ENCODE measurements around the gene ANKMY1. TPM values are rescaled to one million over a fixed set of nuclear protein-coding genes. Genes with fewer than 3 reads are reported as not detected.
A peak's percentile ranks its signal among the peaks of the same experiment; 100 is the strongest.
"Not testable (repeated sequence)": the region's sequence is repeated elsewhere in the genome, so short reads cannot be mapped to it uniquely, and the experiment has no call there.

The ANKMY1 gene
- total and polyA plus RNA-seq, 3 experiments from 2014 or later = 15.8 to 27.9 (median 22.4) TPM

DNA sequence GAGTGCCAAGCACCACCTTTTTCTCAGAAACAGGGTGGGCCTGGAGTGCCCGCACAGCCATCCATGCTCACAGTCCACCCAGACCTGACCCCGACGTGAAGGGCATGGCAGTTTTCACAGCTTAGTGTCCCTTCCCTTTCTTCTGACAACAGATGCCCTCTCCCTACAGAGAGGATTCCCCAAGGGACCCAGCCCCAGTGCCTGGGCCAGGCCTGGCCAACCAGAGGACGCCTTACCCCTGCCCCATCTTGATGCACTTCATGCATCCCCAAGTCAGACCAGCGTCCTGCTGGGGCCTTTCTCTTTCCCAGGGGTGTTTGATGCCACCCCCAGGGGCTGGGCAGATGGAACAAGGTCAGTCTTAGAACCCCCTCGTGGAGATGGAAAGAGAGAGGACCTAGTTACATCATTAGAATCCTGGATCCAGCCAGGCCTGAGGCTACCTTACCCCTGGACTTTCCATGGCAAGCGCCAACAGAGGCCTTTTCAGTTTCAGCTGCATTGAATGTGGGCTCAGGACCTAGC, 3.8 kb downstream of the ANKMY1 start:
- POLR2A ChIA-PET = no interaction called here
- Histone ChIP-seq H3K27me3 (ENCODE audit: insufficient read depth, low read length, poor library complexity, severe bottlenecking) (no peaks in the 10 kb centered on the region), H3K9me3 (ENCODE audit: low read length) (no peaks in the 10 kb centered on the region), H3K36me3 (ENCODE audit: insufficient read depth, low read length) (peaks cover 14% of the 10 kb centered on the region), H3K27ac (ENCODE audit: low read depth, low read length) (no peak overlapping the region), H3K4me3 (ENCODE audit: low read length) (no peak overlapping the region), H3K4me1 (ENCODE audit: insufficient read depth, low read length) (peaks cover 19% of the 10 kb centered on the region)
- no peak overlapping the region for H3K27ac Mint-ChIP-seq
- no peak overlapping the region for H3K4me3 Mint-ChIP-seq
- H3K36me3 Mint-ChIP-seq = peaks cover 7 to 57% (median 12%) of the 10 kb centered on the region in 3 donors
- H3K4me1 Mint-ChIP-seq = peaks cover 22 to 45% (median 28%) of the 10 kb centered on the region in 3 donors
- H3K27me3 Mint-ChIP-seq = no peaks in the 10 kb centered on the region
- CTCF ChIA-PET = interaction anchor here (2.8 to 4.6 kb wide), 3 partner anchors 26 to 40 kb away, joined by 12 to 26 read pairs (median 22); partner anchors contain the start of gene CAPN10
- H3K9me3 Mint-ChIP-seq = no peaks in the 10 kb centered on the region
- no peak for DNase-seq

DNA sequence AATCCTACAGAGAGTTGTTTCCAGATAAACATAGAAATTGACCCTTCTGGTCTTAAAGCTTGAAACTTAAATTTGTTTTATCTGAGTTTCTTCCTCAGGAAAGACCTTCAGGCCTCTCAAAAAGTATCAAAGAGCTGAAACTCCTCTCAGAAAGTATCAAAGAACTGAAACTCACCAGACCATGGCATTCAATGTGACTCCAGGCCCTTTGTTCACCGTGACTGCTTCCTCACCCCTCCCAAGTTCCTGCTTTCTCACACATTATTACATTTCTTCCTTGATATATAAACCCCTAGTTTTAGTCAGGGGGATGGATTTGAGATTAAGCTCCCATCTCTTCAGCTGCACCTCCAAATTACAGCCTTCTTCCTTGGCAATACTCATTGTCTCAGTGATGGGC, 6.0 kb downstream of the ANKMY1 start:
- H3K27ac Mint-ChIP-seq = peak overlapping the region in 2 of 8 donors; percentile 17 to 32
- H3K4me3 Mint-ChIP-seq = no peak overlapping the region
- Histone ChIP-seq H3K4me1 (ENCODE audit: insufficient read depth, low read length) (peaks cover under 1% of the 10 kb centered on the region), H3K27ac (ENCODE audit: low read depth, low read length) (no peak overlapping the region), H3K27me3 (ENCODE audit: insufficient read depth, low read length, poor library complexity, severe bottlenecking) (no peaks in the 10 kb centered on the region), H3K9me3 (ENCODE audit: low read length) (no peaks in the 10 kb centered on the region), H3K4me3 (ENCODE audit: low read length) (no peak overlapping the region), H3K36me3 (ENCODE audit: insufficient read depth, low read length) (peaks cover 14% of the 10 kb centered on the region)
- CTCF ChIA-PET = interaction anchor here (0.9 to 1.7 kb wide), 2 partner anchors 14 to 38 kb away, joined by 3 to 6 read pairs; no protein-coding TSS in a partner anchor
- DNase-seq = no peak
- H3K9me3 Mint-ChIP-seq = no peaks in the 10 kb centered on the region
- peaks cover 13 to 31% (median 19%) of the 10 kb centered on the region in 3 donors for H3K4me1 Mint-ChIP-seq
- H3K27me3 Mint-ChIP-seq = no peaks in the 10 kb centered on the region
- POLR2A ChIA-PET = interaction anchor here (1.0 kb wide), 1 partner anchor 14 kb away, joined by 3 read pairs; no protein-coding TSS in a partner anchor
- H3K36me3 Mint-ChIP-seq = peaks cover 7 to 53% (median 14%) of the 10 kb centered on the region in 3 donors

DNA sequence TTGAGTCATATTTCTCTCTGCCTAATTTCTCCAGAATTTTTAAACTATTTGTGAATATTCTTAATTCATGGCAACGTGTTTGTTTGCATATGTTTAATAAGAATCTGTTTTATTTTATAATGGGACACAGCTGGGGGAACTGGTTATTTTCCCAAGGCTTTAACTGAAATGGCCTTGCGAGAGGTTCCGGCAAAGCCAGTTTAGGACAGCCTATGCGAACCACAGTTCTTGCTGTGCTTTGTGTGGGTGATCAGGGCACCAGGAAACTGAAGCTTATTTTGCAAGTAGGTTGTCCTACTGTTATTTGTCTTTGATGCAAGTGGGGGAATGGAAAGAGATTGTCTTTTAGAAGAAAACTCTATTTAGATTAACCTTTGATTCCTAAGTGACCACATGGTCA, 6.5 kb downstream of the ANKMY1 start:
- Histone ChIP-seq H3K27me3 (ENCODE audit: insufficient read depth, low read length, poor library complexity, severe bottlenecking) (no peaks in the 10 kb centered on the region), H3K27ac (ENCODE audit: low read depth, low read length) (no peak overlapping the region), H3K4me3 (ENCODE audit: low read length) (no peak overlapping the region), H3K9me3 (ENCODE audit: low read length) (no peaks in the 10 kb centered on the region), H3K36me3 (ENCODE audit: insufficient read depth, low read length) (peaks cover 14% of the 10 kb centered on the region), H3K4me1 (ENCODE audit: insufficient read depth, low read length) (no peaks in the 10 kb centered on the region)
- Mint-ChIP-seq H3K27me3 (no peaks in the 10 kb centered on the region), H3K4me3 (no peak overlapping the region), H3K27ac (peak overlapping the region in 1 of 8 donors; percentile 21), H3K36me3 (peaks cover 7 to 50% (median 14%) of the 10 kb centered on the region in 3 donors), H3K4me1 (peaks cover 7 to 26% (median 14%) of the 10 kb centered on the region in 3 donors), H3K9me3 (no peaks in the 10 kb centered on the region)
- no peak for DNase-seq
- CTCF ChIA-PET = interaction anchor here (0.9 to 1.7 kb wide), 4 partner anchors 15 to 37 kb away, joined by 3 to 6 read pairs (median 5); no protein-coding TSS in a partner anchor
- POLR2A ChIA-PET = interaction anchor here (0.7 to 1.0 kb wide), 2 partner anchors 15 to 70 kb away, joined by 3 to 4 read pairs; no protein-coding TSS in a partner anchor

DNA sequence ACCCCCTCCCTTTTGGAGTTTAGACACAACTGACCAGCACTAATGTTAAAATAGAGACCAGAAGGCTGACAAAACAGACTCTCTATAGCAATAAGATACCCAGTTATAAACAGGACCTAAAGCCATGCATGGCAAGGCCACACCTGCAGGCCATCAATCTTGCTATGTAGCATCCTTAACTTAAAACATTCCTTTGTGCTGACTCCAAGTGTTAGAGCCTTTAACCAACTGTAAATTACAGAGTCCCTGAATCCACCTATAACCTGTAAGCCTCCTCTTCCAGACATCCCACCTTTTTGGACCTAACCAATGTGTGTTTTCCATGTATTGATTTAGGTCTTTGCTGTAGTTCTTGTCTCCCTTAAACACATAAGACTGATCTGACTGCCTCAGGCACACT, 17.9 kb downstream of the ANKMY1 start:
- CTCF ChIA-PET = interaction anchor here (1.0 kb wide), 1 partner anchor 26 kb away, joined by 4 read pairs; no protein-coding TSS in a partner anchor
- H3K27me3 Mint-ChIP-seq = no peaks in the 10 kb centered on the region
- H3K36me3 Mint-ChIP-seq = peaks cover 16 to 68% (median 27%) of the 10 kb centered on the region in 3 donors
- DNase-seq = no peak
- POLR2A ChIA-PET = no interaction called here
- H3K4me1 Mint-ChIP-seq = peaks cover 22 to 42% (median 35%) of the 10 kb centered on the region in 3 donors
- no peaks in the 10 kb centered on the region for H3K27me3 ChIP-seq (ENCODE audit: insufficient read depth, low read length, poor library complexity, severe bottlenecking)
- no peak overlapping the region for H3K4me3 ChIP-seq (ENCODE audit: low read length)
- H3K9me3 ChIP-seq (ENCODE audit: low read length) = no peaks in the 10 kb centered on the region
- H3K9me3 Mint-ChIP-seq = no peaks in the 10 kb centered on the region
- no peaks in the 10 kb centered on the region for H3K4me1 ChIP-seq (ENCODE audit: insufficient read depth, low read length)
- peaks cover 12% of the 10 kb centered on the region for H3K36me3 ChIP-seq (ENCODE audit: insufficient read depth, low read length)
- no peak overlapping the region for H3K4me3 Mint-ChIP-seq
- no peak overlapping the region for H3K27ac ChIP-seq (ENCODE audit: low read depth, low read length)
- peak overlapping the region in 2 of 8 donors; percentile 6 to 50 for H3K27ac Mint-ChIP-seq

DNA sequence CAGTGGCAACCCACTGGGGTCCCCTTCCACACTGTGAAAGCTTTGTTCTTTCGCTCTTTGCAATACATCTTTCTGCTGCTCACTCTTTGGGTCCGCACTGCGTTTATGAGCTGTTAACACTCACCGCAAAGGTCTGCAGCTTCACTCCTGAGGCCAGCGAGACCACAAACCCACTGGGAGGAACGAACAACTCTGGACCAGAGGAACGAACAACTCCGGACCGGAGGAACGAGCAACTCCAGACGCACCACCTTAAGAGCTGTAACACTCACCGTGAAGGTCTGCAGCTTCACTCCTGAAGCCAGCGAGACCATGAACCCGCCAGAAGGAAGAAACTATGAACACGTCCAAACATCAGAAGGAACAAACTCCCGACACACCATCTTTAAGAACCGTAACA, 18.7 kb downstream of the ANKMY1 start:
- H3K36me3 Mint-ChIP-seq = peaks cover 20 to 70% (median 28%) of the 10 kb centered on the region in 3 donors
- H3K36me3 ChIP-seq (ENCODE audit: insufficient read depth, low read length) = peaks cover 12% of the 10 kb centered on the region
- H3K9me3 ChIP-seq (ENCODE audit: low read length); H3K27me3 Mint-ChIP-seq; H3K4me3 ChIP-seq (ENCODE audit: low read length); DNase-seq; H3K9me3 Mint-ChIP-seq; H3K27me3 ChIP-seq (ENCODE audit: insufficient read depth, low read length, poor library complexity, severe bottlenecking); H3K27ac ChIP-seq (ENCODE audit: low read depth, low read length); POLR2A ChIA-PET; H3K4me1 ChIP-seq (ENCODE audit: insufficient read depth, low read length); H3K4me3 Mint-ChIP-seq: not testable (repeated sequence)
- H3K27ac Mint-ChIP-seq = peak overlapping the region in 1 of 8 donors; percentile 75
- CTCF ChIA-PET = interaction anchor here (1.0 kb wide), 1 partner anchor 25 kb away, joined by 4 read pairs; no protein-coding TSS in a partner anchor
- peaks cover 22 to 41% (median 31%) of the 10 kb centered on the region in 3 donors for H3K4me1 Mint-ChIP-seq

DNA sequence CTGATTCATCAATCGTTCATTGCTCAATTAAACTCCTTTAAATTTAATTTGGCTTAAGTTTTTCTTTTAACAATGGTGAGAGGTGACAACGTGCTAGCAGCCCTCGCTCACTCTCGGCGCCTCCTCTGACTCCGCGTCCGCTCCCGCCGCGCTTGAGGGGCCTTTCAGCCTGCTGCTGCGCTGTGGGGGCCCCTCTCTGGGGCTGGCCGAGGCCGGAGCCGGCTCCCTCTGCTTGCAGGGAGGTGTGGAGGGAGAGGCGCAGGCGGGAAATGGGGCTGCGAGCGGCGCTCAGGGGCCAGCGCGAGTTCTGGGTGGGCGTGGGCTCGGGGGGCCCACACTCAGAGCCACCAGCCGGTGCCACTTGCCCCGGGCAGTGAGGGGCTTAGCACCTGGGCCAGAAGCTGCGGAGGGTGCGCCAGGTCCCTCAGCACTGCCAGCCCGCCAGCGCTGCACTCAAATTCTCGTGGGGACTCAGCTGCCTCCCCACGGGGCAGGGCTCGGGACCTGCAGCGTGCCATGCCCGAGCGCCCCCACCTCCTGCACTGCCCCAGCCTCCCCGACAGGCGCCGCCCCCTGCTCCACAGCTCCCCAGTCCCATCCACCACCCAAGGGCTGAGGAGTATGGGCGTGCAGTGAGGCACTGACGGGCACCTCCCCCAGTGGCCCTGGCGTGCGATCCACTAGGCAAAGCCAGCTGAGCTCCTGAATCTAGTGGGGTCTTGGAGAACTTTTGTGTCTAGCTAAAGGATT, 19.6 kb downstream of the ANKMY1 start:
- no peaks in the 10 kb centered on the region for H3K27me3 ChIP-seq (ENCODE audit: insufficient read depth, low read length, poor library complexity, severe bottlenecking)
- POLR2A ChIA-PET = no interaction called here
- Mint-ChIP-seq H3K27ac (peak overlapping the region in 1 of 8 donors; percentile 51), H3K4me3 (no peak overlapping the region), H3K4me1 (peaks cover 24 to 37% (median 27%) of the 10 kb centered on the region in 3 donors), H3K27me3 (no peaks in the 10 kb centered on the region), H3K36me3 (peaks cover 29 to 73% (median 32%) of the 10 kb centered on the region in 3 donors), H3K9me3 (peaks cover 0 to 4% (median 0%) of the 10 kb centered on the region in 5 donors)
- H3K36me3 ChIP-seq (ENCODE audit: insufficient read depth, low read length) = peaks cover 12% of the 10 kb centered on the region
- H3K9me3 ChIP-seq (ENCODE audit: low read length) = no peaks in the 10 kb centered on the region
- H3K4me1 ChIP-seq (ENCODE audit: insufficient read depth, low read length) = no peaks in the 10 kb centered on the region
- CTCF ChIA-PET = no interaction called here
- no peak for DNase-seq
- H3K4me3 ChIP-seq (ENCODE audit: low read length) = no peak overlapping the region
- H3K27ac ChIP-seq (ENCODE audit: low read depth, low read length) = no peak overlapping the region

DNA sequence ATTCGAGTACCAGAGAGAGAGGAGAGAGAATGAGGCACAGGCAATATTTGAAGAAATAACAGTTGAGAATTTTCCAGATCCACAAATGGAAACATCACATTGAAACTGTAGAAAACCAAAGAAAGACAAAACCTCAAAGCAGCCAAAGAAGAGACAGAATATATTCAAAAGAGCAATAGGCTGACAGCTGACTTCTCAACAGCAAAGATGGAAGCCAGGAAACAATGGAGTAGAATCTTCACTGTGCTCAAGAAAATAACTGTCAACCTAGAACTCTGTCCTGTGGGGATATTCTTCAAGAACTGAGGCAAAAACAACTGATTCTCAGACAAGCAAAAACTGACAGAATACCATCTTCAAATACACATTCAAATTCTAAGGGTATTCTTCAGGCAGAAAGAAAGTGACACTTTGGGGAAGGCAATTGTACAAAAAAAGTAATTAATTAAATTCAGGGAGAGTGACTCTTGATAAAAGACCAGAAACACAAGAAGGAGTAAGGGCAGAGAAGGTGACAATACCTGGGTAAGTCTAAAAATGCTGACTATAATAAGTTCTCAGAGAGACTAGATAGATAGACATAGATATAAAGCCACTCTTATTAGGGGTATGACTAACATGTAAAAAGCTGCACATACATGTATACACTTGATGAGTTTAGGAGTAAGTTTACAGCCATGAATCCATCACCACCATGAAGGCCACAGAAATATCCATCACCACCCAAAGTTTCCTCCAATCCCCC, 25.6 kb downstream of the ANKMY1 start:
- no peak for DNase-seq
- CTCF ChIA-PET = interaction anchor here (1.5 kb wide), 1 partner anchor 18 kb away, joined by 7 read pairs; no protein-coding TSS in a partner anchor
- no peak overlapping the region for H3K4me3 Mint-ChIP-seq
- Histone ChIP-seq H3K4me3 (ENCODE audit: low read length) (no peak overlapping the region), H3K36me3 (ENCODE audit: insufficient read depth, low read length) (no peaks in the 10 kb centered on the region), H3K27me3 (ENCODE audit: insufficient read depth, low read length, poor library complexity, severe bottlenecking) (no peaks in the 10 kb centered on the region), H3K4me1 (ENCODE audit: insufficient read depth, low read length) (no peaks in the 10 kb centered on the region), H3K27ac (ENCODE audit: low read depth, low read length) (no peak overlapping the region), H3K9me3 (ENCODE audit: low read length) (peaks cover 14% of the 10 kb centered on the region)
- H3K27me3 Mint-ChIP-seq = no peaks in the 10 kb centered on the region
- peaks cover 26 to 80% (median 49%) of the 10 kb centered on the region in 3 donors for H3K36me3 Mint-ChIP-seq
- H3K4me1 Mint-ChIP-seq = peaks cover 8 to 16% (median 10%) of the 10 kb centered on the region in 3 donors
- POLR2A ChIA-PET = no interaction called here
- peaks cover 13 to 25% (median 22%) of the 10 kb centered on the region in 5 donors for H3K9me3 Mint-ChIP-seq
- no peak overlapping the region for H3K27ac Mint-ChIP-seq

Data from CD8-positive, alpha-beta memory T cell (primary cell).